ENCODE data around the gene CCT3.
A peak's percentile ranks its signal among the peaks of the same experiment; 100 is the strongest.
"Not testable (repeated sequence)": the region's sequence is repeated elsewhere in the genome, so short reads cannot be mapped to it uniquely, and the experiment has no call there.

Gene CCT3

DNA sequence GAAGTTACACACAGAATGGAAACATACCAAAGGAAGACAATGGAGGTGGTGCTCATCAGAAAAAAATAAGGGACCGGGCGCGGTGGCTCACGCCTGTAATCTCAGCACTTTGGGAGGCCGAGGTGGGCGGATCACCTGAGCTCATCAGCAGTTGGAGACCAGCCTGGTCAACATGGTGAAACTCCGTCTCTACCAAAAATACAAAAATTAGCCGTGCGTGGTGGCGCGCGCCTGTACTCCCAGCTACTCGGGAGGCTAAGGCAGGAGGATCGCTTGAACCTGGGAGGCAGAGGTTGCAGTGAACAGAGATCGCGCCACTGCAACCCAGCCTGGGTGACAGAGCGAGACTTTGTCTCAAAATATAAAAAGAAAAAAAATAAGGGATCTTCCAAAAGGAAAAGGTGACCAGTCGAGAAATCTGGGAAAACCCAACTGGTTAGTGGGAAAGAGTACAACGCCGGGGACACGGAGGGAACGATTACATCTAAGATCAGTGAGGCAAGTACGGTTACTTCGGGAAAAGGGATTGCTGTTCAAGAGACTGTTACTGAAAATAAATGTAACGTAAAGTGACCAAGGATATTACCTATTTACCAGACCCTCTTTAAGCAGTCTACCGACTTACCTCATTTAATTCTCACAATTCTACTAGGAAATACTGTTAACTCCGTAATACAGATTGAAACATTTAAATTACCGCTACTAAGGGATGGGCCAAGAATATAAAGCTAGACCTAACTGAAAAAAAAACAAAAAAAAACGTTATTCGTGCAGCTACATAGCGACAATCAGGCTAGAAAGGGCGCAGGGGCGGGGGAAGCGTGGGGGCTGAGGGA, 822 bp downstream of the CCT3 start:
- no peak for DNase-seq (ENCODE audit: low read depth in 3 of 3, low spot score in 1 of 3)

DNA sequence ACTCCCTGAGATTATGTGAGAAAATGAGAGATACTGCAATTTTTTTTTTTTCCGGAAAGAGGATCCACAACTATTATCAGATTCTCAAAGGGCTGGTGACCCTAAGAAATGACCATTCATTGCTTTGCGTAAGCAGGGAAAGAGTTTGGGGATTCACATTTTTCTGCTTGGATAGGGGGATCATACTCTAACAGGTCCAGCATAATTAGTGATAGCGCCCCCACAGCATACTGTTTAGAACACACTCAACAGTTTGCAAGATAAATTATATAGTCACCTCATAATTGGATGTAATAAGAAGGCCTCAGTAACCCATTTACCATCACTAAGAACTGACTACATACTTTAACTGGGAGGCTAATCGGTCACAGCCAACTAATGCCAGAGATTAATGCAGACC, 1.9 kb downstream of the CCT3 start:
- no peak for DNase-seq (ENCODE audit: low read depth in 3 of 3, low spot score in 1 of 3)

DNA sequence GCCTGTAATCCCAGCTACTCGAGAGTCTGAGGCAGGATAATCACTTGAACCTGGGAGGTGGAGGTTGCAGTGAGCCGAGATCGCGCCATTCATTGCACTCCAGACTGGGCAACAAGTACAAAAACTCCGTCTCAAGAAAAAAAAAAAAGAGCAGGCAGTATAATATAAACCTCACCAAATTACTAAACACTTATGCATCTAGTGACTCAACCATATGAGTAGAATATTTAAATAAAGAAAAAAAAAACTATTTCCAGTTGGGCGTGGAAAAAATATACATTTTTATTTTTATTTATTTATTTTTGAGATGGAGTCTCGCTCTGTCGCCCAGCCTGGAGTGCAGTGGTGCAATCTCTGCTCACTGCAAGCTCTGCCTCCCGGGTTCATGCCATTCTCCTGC, 14.9 kb downstream of the CCT3 start:
- not testable (repeated sequence) for DNase-seq (ENCODE audit: low read depth in 3 of 3, low spot score in 1 of 3)

DNA sequence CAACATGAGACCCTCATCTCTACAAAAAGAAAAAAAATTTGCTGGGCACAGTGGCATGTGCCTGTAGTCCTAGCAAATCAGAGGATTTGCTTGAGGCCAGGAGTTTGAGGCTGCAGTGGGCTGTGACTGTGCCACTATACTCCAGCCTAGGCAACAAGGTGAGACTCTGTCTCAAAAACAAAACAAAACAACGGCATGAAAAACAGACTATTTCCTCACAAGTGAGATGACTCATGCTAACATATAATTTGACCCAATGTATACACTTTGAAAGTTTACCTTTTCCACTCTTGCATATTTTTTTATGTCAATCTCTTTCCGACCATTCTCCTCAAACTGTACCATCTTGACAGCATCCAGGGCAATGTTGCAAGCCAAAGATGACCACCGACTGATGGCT, 17.5 kb downstream of the CCT3 start:
- DNase-seq (ENCODE audit: low read depth in 3 of 3, low spot score in 1 of 3): no peak

DNA sequence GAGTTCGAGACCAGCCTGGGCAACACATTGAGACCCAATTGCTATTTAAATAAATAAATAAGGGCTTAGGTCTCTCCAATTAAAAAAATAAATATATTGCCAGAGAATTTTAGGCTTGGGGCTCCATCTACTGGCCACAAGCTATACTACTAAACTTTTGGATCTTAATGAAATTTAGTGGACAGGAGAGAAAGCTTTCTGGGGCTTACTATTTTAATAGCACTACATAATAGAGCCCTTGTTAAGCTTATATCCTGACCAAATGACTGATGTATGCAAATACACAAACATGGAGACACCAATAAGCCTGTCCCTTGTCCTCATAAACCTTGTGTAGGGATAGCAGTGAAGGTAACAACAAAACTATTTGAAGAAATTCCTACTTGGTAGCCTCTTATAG, 18.4 kb downstream of the CCT3 start:
- no peak for DNase-seq (ENCODE audit: low read depth in 3 of 3, low spot score in 1 of 3)

DNA sequence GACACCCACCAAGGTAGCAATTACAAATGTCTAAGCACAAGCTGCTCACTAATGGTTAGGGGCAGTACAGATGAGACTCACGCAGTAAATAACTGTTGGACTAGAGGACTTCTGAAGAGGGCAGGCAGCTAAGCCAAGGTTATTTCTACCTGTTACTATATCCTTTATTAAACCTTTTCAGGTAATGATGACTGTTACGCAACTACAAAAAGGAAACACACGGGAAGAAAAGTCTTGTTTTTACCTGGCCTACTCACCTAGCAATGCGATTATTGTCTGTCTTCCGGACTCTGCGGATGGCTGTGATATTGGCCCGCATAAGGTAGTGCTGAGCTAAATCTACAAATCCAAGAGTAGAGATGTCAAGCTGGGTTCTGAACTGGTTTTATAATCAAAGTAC, 21.2 kb downstream of the CCT3 start:
- no peak for DNase-seq (ENCODE audit: low read depth in 3 of 3, low spot score in 1 of 3)

DNA sequence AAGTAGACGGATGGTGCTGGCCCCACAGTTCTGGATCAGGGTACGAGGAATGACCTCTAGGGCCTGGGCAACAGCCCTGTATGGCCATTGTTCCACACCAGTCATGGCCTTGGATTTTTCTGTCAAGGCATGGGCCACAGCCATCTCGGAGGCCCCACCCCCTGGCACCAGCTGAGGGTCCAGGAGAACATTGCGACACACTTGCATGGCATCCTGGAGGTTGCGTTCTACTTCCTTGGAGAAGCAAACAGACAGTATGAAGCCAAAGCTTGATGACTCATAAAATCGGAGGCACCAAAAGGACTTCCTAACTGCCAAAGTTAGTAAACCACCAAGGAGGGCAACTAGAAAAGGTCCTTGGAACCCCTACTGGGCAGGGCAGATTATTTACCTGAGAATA, 27.1 kb downstream of the CCT3 start:
- no peak for DNase-seq (ENCODE audit: low read depth in 3 of 3, low spot score in 1 of 3)

DNA sequence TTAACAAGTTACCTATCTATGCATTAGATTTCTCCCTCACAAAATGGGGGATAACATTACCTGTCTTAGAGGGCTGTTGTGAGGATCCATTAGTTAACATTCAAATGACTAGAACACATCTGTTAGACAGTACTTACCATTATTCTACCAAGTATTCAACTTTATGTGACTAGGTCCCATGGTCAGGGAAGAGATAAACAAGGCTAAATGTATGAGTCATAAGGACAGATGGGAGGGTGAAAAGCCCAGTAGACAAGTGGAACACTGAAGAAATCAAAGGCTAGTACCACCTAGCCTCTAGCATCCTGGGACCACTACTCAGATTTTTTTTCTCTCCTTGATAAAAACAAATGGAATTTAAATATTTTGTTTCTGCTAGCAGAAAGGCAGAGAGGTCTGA, 30.0 kb downstream of the CCT3 start:
- DNase-seq (ENCODE audit: low read depth in 3 of 3, low spot score in 1 of 3): no peak

DNA sequence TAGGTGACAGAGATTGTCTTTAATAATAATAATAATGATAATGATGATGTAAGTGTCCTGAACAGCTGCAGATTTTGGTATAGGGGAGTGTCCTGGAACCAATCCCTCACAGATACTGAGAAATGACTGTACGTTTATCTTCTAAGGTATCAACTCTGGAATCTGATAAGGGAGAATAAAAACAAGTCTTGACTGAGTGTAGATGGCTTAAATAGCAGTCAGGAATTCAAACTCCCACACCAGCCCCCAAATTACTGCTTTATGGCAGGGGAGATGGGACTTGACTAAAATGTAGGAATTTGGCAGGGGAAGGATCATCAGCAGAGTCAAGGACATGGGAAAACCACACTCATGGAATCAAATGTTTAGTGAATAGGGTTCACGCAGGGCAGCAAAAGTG, 32.9 kb downstream of the CCT3 start:
- no peak for DNase-seq (ENCODE audit: low read depth in 3 of 3, low spot score in 1 of 3)

DNA sequence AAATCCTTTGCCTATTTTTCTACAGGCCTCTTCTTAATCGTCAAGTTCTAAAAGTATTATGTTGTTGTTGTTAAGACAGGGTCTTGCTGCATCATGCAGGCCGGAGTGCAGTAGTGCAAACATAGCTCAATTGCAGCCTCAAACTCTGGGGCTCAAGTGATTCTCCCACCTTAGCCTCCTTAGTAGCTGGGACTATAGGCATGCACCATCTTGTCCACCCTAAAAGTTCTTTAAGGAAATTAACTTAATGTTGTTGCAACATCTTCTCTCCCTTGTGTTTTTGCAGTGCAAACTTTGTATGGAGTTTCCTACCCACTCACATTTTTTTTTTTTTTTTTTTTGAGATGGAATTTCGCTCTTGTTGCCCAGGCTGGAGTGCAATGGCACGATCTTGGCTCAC, 34.9 kb downstream of the CCT3 start:
- no peak for DNase-seq (ENCODE audit: low read depth in 3 of 3, low spot score in 1 of 3)

DNA sequence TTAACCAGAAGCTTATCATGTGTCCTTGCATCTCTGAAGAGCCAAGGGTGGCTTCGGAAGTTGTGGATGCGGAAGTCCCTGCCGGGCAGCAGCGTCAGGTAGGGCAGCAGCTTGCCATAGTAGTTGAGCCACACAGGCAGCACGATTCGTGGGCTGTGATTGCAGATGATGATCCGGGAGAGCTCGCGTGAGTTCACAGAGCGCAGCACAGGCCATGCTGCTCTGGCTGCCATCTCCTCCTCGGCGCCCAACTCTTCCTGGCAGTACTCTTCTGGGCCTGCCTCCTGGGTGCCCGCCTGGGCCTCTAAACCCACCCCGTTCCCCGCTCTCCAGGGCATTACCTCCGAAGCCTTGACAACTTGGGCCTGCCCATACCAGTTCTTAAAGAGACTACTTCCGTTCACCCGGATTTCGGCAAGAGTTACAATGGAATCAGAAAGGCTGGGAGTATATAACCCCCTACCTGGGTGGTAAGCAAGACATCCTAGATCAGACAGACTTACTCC, 39.2 kb downstream of the CCT3 start, which contains the start of gene VHLL:
Gene VHLL, minus strand, starts transcription at position 456 of the 506 bp plus-strand sequence. Its CDS starts 118 bp downstream, at position 338.
- DNase-seq (ENCODE audit: low read depth in 3 of 3, low spot score in 1 of 3): no peak

DNA sequence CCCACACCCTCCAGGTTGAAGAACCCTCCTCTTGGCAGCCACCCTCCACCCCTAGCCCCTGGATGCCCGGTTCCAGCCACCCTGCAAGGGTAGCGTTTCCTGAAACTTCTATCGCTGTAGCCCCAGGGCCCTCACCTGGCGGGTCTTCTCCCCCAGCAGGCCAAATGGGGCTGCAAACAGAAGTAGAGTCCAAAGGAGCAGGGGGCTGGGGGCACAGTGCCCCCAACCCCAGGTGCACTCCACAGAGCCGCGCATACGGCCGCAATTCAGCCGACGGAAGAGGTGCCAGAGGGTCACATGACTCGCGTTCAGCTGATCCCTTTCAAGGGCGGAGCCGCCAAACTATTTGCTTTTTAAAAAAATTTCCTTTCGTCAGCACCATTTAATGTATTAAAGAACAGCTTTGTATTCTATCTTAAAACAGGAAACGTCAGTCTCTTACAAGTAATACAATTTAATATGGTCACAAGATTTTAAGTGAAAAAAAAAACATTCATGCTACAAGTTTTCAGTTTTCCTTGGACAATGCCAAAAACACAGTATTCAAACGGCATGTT, 42.6 kb downstream of the CCT3 start, which contains the start of gene GLMP:
Gene GLMP, minus strand, starts transcription at position 289 of the 557 bp plus-strand sequence. Its CDS starts 34 bp downstream, at position 255.
- peak in 1 of 3 donors; percentile 13 for DNase-seq (ENCODE audit: low read depth in 3 of 3, low spot score in 1 of 3)

DNA sequence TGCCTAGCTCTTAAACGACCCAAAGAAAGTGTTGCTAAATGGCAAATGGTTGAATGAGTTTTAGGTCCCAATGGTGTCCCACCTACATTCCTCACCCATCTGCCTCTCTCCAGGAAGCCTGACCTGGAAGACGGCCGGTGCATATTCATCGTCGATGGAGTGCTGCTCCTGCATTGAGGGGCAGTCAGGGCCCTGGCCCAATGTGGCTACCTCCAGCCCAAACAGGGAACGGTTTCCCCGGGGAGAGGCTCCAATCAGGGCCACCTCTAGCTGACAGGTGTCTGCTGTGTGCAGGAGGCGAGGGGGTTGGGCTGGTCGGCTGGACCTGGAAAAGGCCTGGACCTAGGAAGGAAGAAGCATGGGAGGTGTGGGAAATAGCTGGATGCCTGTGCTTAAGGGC, 44.2 kb downstream of the CCT3 start:
- DNase-seq (ENCODE audit: low read depth in 3 of 3, low spot score in 1 of 3): no peak

DNA sequence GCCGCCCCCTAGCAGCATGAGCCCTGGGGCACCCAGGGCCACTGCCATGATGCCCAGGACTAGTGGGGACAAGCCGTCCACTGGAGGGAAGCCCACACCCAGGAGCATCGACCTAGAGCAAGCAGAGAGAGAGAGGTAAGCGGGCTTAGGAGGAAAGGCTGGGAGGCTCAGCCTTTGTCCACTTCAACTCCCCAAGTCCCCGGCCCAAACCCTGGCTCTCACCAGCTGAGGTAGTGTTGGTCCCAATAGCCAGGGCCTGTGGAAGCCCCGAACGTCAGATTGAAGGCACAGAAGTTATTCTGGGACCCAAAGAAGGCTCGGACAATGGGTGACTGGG, 45.0 kb downstream of the CCT3 start:
- DNase-seq (ENCODE audit: low read depth in 3 of 3, low spot score in 1 of 3): no peak

DNA sequence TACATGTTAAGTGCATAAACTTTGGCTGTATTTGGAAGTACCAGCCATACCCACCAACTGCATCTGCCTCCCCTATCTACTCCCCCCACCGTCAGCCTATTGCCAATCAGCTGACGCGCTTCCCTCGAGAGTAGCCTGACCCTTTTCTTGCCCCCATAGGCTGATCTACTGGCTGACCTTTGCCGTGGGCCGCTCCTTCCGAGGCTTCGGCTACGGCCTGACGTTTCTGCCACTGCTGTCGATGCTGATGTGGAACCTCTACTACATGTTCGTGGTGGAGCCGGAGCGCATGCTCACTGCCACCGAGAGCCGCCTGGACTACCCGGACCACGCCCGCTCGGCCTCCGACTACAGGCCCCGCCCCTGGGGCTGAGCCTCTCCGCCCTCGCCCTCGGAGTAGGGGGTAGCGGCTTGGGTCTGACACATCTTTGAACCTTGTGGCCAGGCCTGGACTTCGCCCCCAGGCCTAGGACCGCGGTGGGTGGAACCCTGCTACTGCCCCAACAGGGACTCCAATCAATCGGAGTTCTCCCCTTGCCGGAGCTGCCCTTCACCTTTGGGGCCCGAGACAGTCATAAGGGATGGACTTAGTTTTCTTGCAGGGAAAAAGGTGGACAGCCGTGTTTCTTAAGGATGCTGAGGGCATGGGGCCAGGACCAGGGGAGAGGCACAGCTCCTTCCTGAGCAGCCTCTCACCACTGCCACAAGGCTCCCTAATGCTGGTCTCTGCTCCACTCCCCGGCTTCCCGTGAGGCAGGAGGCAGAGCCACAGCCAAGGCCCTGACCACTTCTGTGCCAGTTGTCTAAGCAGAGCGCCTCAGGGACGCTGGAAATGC, 46.6 kb downstream of the CCT3 start:
- DNase-seq (ENCODE audit: low read depth in 3 of 3, low spot score in 1 of 3): no peak

DNA sequence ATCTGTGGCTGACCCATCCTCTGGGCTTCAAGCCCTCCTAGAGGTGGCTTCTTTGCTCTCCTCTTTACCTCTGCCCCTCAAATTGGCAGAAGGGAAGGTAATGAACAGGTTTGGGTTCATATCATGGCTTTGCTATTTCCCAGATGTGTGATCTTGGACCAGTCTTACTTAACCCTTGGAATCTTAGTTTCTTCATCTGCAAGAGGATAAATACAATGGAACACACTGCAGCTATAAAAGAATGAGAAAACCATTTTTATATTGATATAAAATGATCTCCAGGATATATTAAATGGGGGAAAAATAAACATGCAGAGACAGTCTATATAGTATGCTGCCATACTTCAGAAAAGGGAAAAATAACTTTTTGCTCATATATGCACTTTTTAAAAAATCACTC, 48.2 kb downstream of the CCT3 start:
- no peak for DNase-seq (ENCODE audit: low read depth in 3 of 3, low spot score in 1 of 3)

DNA sequence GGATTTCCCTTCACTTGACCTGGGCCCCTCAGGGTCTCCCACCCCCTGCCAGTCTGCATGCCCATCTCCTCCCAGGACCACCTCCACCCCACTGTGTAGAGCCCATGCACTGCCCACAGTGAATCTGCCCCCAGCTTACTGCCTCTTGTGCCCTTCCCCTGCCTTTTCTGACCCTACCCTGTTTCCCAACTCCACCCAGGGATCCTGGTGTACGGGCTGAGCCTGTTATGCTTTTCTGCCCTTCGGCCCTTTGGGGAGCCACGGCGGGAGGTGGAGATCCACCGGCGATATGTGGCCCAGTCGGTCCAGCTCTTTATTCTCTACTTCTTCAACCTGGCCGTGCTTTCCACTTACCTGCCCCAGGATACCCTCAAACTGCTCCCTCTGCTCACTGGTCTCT, 52.0 kb downstream of the CCT3 start:
- no peak for DNase-seq (ENCODE audit: low read depth in 3 of 3, low spot score in 1 of 3)

DNA sequence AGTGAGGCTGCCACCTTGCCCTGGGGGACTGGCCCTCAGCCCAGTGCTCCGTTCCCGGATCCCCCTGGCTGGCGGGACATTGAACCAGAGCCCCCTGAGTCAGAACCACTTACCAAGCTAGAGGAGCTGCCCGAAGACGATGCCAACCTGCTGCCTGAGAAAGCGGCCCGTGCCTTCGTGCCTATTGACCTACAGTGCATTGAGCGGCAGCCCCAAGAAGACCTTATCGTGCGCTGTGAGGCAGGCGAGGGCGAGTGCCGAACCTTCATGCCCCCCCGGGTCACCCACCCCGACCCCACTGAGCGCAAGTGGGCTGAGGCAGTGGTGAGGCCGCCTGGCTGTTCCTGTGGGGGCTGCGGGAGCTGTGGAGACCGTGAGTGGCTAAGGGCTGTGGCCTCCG, 52.7 kb downstream of the CCT3 start:
- no peak for DNase-seq (ENCODE audit: low read depth in 3 of 3, low spot score in 1 of 3)

DNA sequence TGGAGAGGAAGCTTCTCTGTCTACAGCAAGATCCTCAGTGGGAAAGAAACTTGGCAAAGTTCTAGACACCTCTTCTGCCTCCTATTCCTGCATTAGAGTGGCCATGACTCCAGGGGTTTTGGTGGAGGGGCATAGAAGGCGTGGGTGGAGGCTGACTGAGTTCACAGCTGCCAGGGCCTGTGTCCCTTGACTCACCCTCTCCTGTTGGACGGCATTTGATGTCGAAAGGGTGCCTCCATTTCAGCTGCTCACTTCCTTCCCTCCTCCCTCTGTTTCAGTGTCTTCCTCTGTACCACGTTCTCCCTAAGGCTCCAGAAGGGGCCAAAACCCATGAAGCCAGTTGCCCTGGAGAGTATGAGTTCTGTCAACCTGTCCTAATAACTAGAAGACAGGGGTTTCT, 53.3 kb downstream of the CCT3 start:
- no peak for DNase-seq (ENCODE audit: low read depth in 3 of 3, low spot score in 1 of 3)

DNA sequence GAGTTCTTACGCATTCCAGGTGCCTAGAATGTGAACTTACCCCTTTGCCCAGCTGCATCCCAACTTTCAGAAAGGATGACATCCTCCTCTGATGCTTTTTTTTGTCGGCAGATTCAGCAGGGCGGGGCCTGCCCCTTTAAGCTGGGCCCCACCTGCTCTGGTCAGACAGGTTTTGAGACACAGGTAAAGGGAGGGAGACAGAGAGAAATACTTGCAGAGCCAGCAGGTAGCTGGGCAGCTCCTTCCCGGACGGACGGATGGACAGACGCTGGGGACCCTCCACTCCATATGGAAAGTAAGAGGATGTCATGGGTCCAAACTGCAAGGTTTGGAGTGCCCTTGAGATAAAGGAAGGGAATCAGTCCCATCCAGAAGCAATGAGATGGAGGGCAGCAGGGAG, 54.0 kb downstream of the CCT3 start, which contains the start of gene TMEM79:
Gene TMEM79, plus strand, starts transcription at position 214 of the 400 bp plus-strand sequence. CDS start 902 bp downstream, outside the sequence.
- DNase-seq (ENCODE audit: low read depth in 3 of 3, low spot score in 1 of 3): no peak

DNA sequence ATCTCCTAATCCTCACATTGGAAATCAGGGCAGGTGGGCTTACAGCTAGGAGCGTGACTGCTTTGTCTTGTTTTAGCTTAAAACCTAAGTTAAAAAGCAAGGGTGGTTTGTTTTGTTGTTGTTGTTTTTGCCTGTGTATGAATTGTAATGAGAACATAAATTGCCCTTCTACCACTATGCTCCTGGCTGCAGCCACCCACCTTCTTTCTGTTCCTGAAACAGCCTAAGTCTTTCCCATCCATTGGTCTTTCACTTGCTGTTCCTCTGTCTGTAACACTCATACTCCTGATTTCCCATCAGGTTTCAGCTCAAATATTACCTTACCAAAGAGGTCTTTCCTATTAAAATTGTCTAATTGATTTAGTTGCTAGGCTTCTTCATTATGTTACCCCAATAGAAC, 54.6 kb downstream of the CCT3 start:
- DNase-seq (ENCODE audit: low read depth in 3 of 3, low spot score in 1 of 3): no peak

Measured in stimulated activated CD4-positive, alpha-beta T cell treated with anti-CD3 and anti-CD28 coated beads, TNF-alpha, amount 100 ng/mL, for 1 hour (primary cell).